Sigmoid colon (tissue), 4 donors: ENCODE measurements around the gene SKI.

Source experiments
- CTCF ChIP-seq, 4 experiments: fragments of 450-650 bp in 3 of 4; fragments of 200-600 bp in 1 of 4; IDR thresholded peaks; one replicate each; pipeline ENCODE4 v1.5.1; 2016 to 2019; ENCODE audit warnings: antibody characterized with exemption in 4 of 4, mild to moderate bottlenecking in 3 of 4, moderate library complexity in 2 of 4
- EP300 ChIP-seq, 4 donors: sonication (generic); formaldehyde crosslinking; IDR thresholded peaks; one replicate each; pipeline ENCODE4 v1.6.1; 2017; ENCODE audit warnings: antibody characterized with exemption in 4 of 4
- POLR2A ChIP-seq, 2 donors: fragments of 450-650 bp; IDR thresholded peaks; one replicate each; pipeline ENCODE4 v1.6.1; 2016; ENCODE audit warnings: antibody characterized with exemption in 2 of 2, mild to moderate bottlenecking in 2 of 2, moderate library complexity in 2 of 2
- POLR2AphosphoS5 ChIP-seq, 4 donors: sonication (generic); formaldehyde crosslinking; IDR thresholded peaks; one replicate each; pipeline ENCODE4 v1.6.1; 2017; ENCODE audit warnings: antibody characterized with exemption in 4 of 4

- TF ChIP-seq EP300 (IDR thresholded peaks at IDR 0.05), result no peak
- TF ChIP-seq CTCF (IDR thresholded peaks at IDR 0.05), result no peak
- no peak for TF ChIP-seq POLR2AphosphoS5 (IDR thresholded peaks at IDR 0.05)
- TF ChIP-seq POLR2A (IDR thresholded peaks at IDR 0.05), result no peak
Observed at GRCh38 chr1:2306151-2306978, 78.2 kb downstream of the SKI start.
